HEK293 (cell line): ENCODE data around the gene EDIL3.

Source experiments
- CTCF ChIP-seq: fragments of 450-650 bp; formaldehyde crosslinking; IDR thresholded peaks from 2 replicates; pipeline ENCODE4 v1.5.1; 2016; ENCODE audit warnings: missing biosample characterization, missing genetic modification characterization
- MYNN ChIP-seq: fragments of 450-650 bp; formaldehyde crosslinking; IDR thresholded peaks from 2 replicates; pipeline ENCODE4 v1.5.1; 2016; ENCODE audit warnings: missing biosample characterization, missing genetic modification characterization, borderline replicate concordance
- TRIM28 ChIP-seq: IDR thresholded peaks from 2 replicates; pipeline ENCODE4 v1.6.1; 2011; ENCODE audit warnings: low read length, control low read depth, borderline replicate concordance
- YY1 ChIP-seq: fragments of 450-650 bp; formaldehyde crosslinking; IDR thresholded peaks from 2 replicates; pipeline ENCODE4 v1.5.1; 2018; ENCODE audit warnings: missing biosample characterization, missing genetic modification characterization
- ZNF280D ChIP-seq: fragments of 450-650 bp; formaldehyde crosslinking; IDR thresholded peaks from 2 replicates; pipeline ENCODE4 v1.5.1; 2016; ENCODE audit warnings: missing biosample characterization, missing genetic modification characterization
- ZNF350 ChIP-seq: fragments of 450-650 bp; formaldehyde crosslinking; IDR thresholded peaks from 2 replicates; pipeline ENCODE4 v1.5.0; 2017; ENCODE audit warnings: missing biosample characterization, mild to moderate bottlenecking, missing genetic modification characterization
- ZNF449 ChIP-seq: fragments of 450-650 bp; formaldehyde crosslinking; IDR thresholded peaks from 2 replicates; pipeline ENCODE4 v1.5.1; 2017; ENCODE audit warnings: missing biosample characterization, mild to moderate bottlenecking, missing genetic modification characterization, moderate library complexity
- ZNF501 ChIP-seq: fragments of 450-650 bp; formaldehyde crosslinking; IDR thresholded peaks from 2 replicates; pipeline ENCODE4 v1.5.1; 2016; ENCODE audit warnings: missing biosample characterization, missing genetic modification characterization
- ZNF626 ChIP-seq: fragments of 450-650 bp; sonication (Bioruptor Pico); formaldehyde crosslinking; IDR thresholded peaks from 2 replicates; pipeline ENCODE4 v1.5.1; 2018; ENCODE audit warnings: missing biosample characterization, missing genetic modification characterization, inconsistent platforms
- ZNF629 ChIP-seq: fragments of 450-650 bp; formaldehyde crosslinking; IDR thresholded peaks from 2 replicates; pipeline ENCODE4 v1.5.1; 2017; ENCODE audit warnings: missing biosample characterization, missing genetic modification characterization
- ZNF639 ChIP-seq: fragments of 450-650 bp; formaldehyde crosslinking; IDR thresholded peaks from 2 replicates; pipeline ENCODE4 v1.5.1; 2016; ENCODE audit warnings: missing biosample characterization, missing genetic modification characterization
- ZNF777 ChIP-seq: fragments of 450-650 bp; formaldehyde crosslinking; IDR thresholded peaks from 2 replicates; pipeline ENCODE4 v1.5.1; 2017; ENCODE audit warnings: missing biosample characterization, missing genetic modification characterization, borderline replicate concordance
- ZNF843 ChIP-seq: fragments of 450-650 bp; formaldehyde crosslinking; IDR thresholded peaks from 2 replicates; pipeline ENCODE4 v1.5.1; 2016; ENCODE audit warnings: missing biosample characterization, missing genetic modification characterization

- TF ChIP-seq CTCF (tag by site-specific recombination) (no peak), ZNF777 (no peak), ZNF843 (tag by site-specific recombination) (no peak), YY1 (no peak), TRIM28 (no peak), MYNN (no peak), ZNF501 (no peak), ZNF639 (tag by site-specific recombination) (no peak), ZNF629 (no peak), ZNF449 (tag by site-specific recombination) (no peak), ZNF280D (tag by site-specific recombination) (no peak), ZNF626 (no peak), ZNF350 (tag by site-specific recombination) (no peak)
These were observed 12.5 kb downstream of the EDIL3 start for GRCh38 chr5:84372066-84372695.
